AG09309 (cell line): Measurements from ENCODE around the gene BAIAP2L1.
"Not testable (repeated sequence)": the region's sequence is repeated elsewhere in the genome, so short reads cannot be mapped to it uniquely, and the experiment has no call there.

Experiments
- DNase-seq: peaks from one replicate; pipeline ENCODE4 v3.0.0-alpha.2; 2010; ENCODE audit warnings: low read depth
- H3K4me3 ChIP-seq: 2 replicates; pipeline ENCODE4 v1.5.1; 2011; ENCODE audit warnings: mild to moderate bottlenecking, low read depth, low read length, moderate library complexity; ENCODE audit not compliant: control insufficient read depth
- TF ChIP-seq, protein P1 (sequence below): IDR thresholded peaks from 2 replicates; pipeline ENCODE4 v1.5.1; 2011; ENCODE audit warnings: mild to moderate bottlenecking, low read depth, low read length, inconsistent platforms; ENCODE audit not compliant: insufficient read depth, control insufficient read depth; ENCODE audit errors: missing control alignments

The BAIAP2L1 gene

GRCh38 chr7:98396768-98397167, 4.1 kb downstream of the BAIAP2L1 start:
- TF ChIP-seq, protein P1, sequence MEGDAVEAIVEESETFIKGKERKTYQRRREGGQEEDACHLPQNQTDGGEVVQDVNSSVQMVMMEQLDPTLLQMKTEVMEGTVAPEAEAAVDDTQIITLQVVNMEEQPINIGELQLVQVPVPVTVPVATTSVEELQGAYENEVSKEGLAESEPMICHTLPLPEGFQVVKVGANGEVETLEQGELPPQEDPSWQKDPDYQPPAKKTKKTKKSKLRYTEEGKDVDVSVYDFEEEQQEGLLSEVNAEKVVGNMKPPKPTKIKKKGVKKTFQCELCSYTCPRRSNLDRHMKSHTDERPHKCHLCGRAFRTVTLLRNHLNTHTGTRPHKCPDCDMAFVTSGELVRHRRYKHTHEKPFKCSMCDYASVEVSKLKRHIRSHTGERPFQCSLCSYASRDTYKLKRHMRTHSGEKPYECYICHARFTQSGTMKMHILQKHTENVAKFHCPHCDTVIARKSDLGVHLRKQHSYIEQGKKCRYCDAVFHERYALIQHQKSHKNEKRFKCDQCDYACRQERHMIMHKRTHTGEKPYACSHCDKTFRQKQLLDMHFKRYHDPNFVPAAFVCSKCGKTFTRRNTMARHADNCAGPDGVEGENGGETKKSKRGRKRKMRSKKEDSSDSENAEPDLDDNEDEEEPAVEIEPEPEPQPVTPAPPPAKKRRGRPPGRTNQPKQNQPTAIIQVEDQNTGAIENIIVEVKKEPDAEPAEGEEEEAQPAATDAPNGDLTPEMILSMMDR, result no peak
- DNase-seq, result no peak
- H3K4me3 ChIP-seq, result no peak overlapping the region

DNA sequence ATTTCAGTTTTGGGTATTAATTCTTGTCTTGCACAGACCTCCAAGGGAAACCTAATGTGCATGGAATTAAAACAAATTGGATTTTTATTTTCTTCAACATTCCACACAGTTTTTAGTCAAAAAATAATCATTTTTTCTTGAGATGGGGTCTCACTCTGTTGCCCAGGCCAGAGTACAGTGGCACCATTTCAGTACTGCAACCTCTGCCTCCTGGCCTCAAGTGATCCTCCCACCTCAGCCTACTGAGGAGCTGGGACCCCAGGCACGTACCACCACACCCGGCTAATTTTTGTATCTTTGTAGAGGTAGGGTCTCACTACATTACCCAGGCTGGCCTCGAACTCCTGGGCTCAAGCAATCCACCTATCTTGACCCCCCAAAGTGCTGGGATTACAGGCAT, 4.9 kb downstream of the BAIAP2L1 start:
- no peak for DNase-seq
- TF ChIP-seq, protein P1, result no peak
- H3K4me3 ChIP-seq, result no peak overlapping the region

DNA sequence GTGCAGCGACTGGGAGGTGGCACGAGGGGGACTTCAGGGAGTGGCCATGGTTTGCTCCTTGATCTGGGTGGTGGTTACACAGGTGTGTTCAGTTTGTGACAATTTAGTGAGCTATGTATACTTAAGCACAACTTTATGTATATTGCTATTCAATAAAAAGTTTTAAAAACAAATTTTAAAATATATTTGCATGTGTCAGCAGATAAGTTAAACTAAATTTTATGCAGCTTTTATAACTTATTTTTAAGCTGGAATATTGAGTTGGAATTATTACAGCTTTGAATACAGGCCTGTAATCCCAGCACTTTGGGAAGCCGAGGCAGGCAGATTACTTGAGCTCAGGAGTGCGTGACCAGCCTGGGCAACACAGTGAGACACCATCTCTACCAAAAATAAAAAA, 5.4 kb downstream of the BAIAP2L1 start:
- no peak for DNase-seq
- no peak overlapping the region for H3K4me3 ChIP-seq
- TF ChIP-seq, protein P1, result no peak

DNA sequence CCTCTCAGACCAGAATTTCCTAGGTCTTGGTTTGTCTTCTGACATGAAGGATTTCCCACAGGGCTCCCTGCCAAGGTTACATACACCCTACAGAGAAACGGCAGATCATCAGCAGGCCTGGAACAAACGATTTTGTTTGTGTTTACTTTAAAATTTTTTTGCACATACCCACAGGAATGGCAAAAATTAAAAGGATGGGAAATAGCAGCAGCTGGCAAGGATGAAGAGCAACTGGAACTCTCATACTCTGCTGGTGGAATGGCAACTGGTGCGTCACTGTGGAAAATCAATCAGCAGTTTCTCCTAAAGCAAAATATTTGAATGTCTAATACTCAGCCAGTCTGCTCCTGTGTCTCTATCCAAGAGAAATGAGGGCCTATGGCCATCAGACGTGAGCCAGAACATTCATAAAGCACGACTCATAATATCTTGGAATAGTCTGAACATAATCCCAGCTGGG, 6.5 kb downstream of the BAIAP2L1 start:
- no peak overlapping the region for H3K4me3 ChIP-seq

GRCh38 chr7:98387544-98388226, 13.2 kb downstream of the BAIAP2L1 start:
- DNase-seq, result no peak
- TF ChIP-seq, protein P1, result no peak
- H3K4me3 ChIP-seq, result no peak overlapping the region

More for the DNA sequence above, 6.5 kb downstream of the BAIAP2L1 start:
- peak; percentile 67 for DNase-seq
- TF ChIP-seq, protein P1, result no peak

DNA sequence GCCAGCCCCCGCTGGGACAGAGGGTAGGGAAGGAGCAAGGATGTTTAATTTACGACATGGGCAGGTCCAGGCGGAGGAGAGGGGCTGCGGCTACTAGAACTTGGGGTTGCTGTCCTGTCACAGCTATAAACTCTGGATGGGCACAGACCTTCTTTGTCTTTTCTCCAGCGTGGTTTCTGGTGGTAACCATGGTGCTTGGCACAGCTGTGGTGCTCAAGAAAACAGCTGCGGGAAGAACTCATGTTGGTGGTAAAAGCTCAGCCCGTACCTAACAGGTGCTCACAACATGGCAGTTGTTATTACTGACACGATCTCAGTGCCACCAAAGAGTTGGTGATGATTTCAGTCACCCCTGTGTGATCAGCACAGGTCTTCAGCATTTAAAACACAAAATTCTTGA, 13.8 kb downstream of the BAIAP2L1 start:
- no peak for DNase-seq
- H3K4me3 ChIP-seq, result no peak overlapping the region
- TF ChIP-seq, protein P1, result no peak

GRCh38 chr7:98385532-98385931, 15.4 kb downstream of the BAIAP2L1 start:
- DNase-seq, H3K4me3 ChIP-seq: not testable (repeated sequence)
